ENCODE results near the gene FLVCR1.

The FLVCR1 gene

DNA sequence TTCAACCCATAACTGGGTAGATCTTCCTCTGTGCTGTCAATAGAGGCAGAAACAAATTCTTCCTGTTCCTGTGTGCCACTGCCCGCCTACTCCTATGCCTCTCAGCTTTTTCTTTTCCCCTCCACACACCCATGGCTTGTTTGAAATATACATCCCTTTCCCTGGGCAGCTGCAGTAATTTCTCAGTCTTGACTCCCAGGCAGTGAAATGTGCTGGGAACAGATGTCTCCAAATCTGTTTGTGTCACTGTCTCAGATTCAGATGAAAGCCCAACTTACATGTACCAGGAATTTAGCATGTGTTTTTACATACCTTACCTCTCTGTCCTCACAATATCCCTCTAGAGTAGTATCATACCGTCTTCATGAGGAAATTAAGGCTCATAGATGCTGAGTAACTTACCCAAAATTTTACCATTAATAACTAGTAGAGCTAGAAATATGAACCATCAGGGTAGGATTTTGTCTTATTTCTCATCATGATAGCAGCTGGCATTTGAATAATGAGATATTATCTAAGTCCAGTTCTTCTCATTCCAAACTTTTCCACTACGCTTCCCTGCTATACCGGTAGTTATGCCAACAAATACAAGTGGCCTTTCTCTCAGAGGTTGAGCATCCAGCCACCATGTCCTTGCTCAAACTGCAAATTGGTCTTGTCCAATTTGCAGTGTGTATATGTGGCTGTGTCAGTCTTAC lies 87.5 kb downstream of the FLVCR1 start:
- no peak for DNase-seq (ENCODE audit: low spot score)

DNA sequence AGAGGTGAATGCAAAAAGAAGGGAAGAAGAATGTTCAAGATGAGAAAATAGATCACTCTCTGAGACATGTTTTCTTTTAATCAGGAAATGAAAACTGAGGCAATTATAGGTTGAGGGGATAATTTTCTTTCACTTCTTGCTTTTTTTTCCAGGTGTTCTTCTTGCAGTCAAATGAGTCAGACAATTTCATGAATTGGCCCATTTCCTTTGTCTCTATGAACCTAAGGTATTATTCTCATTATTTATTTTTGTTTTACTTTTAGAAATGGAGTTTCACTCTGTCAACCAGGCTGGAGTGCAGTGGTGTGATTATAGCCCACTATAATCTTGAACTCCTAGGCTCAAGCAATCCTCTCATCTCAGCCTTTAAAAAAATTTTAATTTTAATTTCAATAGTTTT lies 88.8 kb downstream of the FLVCR1 start:
- no peak for DNase-seq (ENCODE audit: low spot score)
